Testis (tissue), 2 donors: Measurements from ENCODE around the gene AMPD3.

Experiments used
- CTCF ChIP-seq, 3 experiments: fragments of 450-650 bp in 2 of 3; fragments of 200-600 bp in 1 of 3; sonication (generic) in 1 of 3; IDR thresholded peaks; one replicate each; pipeline ENCODE4 v1.5.1; 2016 to 2019; ENCODE audit warnings: antibody characterized with exemption in 3 of 3, mild to moderate bottlenecking in 2 of 3, moderate library complexity in 1 of 3
- POLR2A ChIP-seq: fragments of 450-650 bp; IDR thresholded peaks from one replicate; pipeline ENCODE4 v1.6.1; 2017; ENCODE audit warnings: antibody characterized with exemption, mild to moderate bottlenecking, moderate library complexity

- TF ChIP-seq CTCF (IDR thresholded peaks at IDR 0.05) (no peak), POLR2A (no peak)
Observed at GRCh38 chr11:10490032-10490397, 35.0 kb downstream of the AMPD3 start.
